LNCAP (cell line): ENCODE data around the gene ZNF541.

Experiments
- TF ChIP-seq, protein P1 (sequence below): fragments of 450-650 bp; IDR thresholded peaks from 2 replicates; pipeline ENCODE4 v1.5.1; 2017; ENCODE audit warnings: mild to moderate bottlenecking

The ZNF541 gene

DNA sequence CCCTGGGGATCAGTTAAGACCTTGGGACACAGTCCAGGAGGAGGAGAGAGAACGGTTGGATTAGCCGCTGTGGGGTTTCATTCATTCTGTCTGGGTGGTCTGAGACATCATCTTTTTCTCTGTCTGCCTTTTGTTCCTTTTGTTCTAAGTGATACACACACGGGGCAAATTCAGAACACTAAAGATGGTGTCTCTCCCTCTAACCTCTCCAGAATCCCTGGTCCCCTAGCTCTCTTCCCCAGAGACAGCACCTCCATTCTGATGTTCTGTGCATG lies 41.0 kb upstream of the ZNF541 start:
- TF ChIP-seq, protein P1, sequence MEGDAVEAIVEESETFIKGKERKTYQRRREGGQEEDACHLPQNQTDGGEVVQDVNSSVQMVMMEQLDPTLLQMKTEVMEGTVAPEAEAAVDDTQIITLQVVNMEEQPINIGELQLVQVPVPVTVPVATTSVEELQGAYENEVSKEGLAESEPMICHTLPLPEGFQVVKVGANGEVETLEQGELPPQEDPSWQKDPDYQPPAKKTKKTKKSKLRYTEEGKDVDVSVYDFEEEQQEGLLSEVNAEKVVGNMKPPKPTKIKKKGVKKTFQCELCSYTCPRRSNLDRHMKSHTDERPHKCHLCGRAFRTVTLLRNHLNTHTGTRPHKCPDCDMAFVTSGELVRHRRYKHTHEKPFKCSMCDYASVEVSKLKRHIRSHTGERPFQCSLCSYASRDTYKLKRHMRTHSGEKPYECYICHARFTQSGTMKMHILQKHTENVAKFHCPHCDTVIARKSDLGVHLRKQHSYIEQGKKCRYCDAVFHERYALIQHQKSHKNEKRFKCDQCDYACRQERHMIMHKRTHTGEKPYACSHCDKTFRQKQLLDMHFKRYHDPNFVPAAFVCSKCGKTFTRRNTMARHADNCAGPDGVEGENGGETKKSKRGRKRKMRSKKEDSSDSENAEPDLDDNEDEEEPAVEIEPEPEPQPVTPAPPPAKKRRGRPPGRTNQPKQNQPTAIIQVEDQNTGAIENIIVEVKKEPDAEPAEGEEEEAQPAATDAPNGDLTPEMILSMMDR = no peak

DNA sequence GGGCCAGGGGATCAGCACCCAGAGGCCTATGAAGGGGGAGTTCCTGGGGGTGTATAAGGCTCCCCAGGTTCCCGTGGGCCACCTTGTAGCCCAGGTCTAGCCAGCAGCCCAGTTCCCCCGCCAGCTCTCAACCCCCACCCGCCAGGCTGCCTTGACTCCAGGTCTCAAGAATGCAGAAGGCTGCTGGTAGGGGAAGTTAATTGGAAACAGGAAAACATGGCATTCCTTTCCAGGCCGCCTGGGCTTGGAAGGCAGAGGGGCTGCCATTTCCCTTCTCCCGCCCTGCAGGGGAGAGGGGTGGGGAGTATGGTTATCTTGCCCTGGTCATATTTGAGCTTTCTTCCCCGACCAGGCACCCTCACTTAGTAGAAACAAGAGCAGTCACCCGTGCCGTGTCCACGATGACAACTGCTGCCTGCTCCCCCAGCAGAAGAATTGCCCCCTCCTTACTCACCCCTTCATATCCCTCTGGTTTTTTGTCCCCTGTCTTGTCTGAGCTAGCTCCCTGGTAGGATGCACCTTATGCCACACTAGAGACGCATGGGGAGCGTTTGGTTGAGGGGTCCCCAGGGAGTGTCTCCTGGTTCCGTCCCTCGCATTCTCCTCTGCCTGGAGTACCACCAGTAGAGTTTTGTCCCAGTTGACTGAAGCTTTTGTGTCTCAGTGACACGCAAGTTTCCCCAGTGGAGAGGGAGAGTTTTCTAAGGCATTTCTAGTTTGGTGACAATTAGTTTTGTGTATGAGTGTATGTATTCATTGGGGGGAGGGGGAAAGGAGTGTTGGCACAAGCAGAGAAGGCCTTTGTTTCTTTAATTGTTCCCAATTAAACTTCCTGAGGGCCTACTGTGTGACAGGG lies 40.4 kb upstream of the ZNF541 start:
- TF ChIP-seq, protein P1 = no peak

DNA sequence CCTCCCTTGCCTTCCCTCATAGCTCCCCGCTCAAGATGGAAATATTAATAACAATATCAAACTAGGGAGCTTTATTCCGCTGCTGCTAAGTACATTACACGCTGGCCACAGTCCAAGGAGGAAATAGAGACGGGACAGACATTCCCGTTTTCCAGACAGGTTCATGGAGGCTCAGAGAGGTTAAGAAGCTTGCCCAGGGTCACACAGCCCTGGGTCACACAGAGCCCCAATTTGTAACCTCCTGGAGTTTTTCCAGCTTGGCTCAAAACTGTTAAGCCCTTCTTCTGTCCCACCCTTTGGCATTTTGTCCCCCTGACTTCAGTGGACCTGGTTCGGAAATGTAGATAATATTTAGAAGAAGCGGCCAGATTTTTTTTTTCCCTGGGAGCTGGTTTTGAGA lies 38.0 kb upstream of the ZNF541 start:
- TF ChIP-seq, protein P1 = no peak

DNA sequence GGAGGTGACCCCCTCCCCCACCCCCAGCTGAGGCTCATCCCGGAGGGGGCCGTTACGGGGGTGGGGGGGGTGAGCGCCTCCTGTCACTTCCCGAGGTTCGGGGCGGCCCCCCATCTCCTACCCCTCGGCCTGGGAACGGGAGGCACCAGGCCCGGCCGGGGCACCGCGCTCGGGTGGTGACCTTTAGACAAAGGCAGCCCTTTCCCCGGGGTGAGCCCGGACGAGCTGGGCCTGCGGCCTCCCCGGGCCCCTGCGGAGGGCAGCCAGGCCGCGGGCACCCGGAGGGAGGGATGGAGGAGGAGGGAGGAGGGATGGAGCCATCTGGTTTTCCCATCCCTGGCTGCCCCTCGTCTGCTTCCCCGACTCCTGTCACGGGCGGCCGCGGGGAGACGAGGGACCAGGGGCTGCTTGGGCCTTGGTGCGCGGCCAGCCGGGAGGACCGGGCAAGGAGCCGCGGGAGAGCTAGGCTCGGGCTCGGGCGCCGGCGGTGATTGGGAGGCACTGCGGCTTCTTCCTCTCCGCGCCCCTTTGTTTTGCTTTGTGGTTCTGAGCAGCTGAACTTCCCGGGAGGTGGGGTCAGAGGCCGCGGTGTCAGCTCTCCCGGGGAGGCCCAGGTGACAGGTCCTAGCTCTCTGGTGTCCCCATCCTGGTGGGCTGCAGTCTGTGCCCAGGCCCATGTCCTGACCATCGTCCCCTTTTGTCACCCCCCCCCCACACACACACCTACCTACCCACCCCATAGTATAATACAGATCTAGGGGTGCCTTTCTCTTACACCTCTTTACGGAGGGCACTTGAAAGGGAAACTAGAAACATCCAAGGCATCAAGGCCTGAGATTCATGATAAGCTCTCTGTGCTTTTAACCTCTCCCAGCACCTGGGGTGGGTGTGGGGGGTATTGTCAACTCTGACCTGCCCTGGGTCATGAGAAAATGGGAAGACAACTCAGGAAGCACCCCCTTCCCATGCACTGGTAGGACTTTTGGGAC lies 37.3 kb upstream of the ZNF541 start:
- TF ChIP-seq, protein P1 = no peak

DNA sequence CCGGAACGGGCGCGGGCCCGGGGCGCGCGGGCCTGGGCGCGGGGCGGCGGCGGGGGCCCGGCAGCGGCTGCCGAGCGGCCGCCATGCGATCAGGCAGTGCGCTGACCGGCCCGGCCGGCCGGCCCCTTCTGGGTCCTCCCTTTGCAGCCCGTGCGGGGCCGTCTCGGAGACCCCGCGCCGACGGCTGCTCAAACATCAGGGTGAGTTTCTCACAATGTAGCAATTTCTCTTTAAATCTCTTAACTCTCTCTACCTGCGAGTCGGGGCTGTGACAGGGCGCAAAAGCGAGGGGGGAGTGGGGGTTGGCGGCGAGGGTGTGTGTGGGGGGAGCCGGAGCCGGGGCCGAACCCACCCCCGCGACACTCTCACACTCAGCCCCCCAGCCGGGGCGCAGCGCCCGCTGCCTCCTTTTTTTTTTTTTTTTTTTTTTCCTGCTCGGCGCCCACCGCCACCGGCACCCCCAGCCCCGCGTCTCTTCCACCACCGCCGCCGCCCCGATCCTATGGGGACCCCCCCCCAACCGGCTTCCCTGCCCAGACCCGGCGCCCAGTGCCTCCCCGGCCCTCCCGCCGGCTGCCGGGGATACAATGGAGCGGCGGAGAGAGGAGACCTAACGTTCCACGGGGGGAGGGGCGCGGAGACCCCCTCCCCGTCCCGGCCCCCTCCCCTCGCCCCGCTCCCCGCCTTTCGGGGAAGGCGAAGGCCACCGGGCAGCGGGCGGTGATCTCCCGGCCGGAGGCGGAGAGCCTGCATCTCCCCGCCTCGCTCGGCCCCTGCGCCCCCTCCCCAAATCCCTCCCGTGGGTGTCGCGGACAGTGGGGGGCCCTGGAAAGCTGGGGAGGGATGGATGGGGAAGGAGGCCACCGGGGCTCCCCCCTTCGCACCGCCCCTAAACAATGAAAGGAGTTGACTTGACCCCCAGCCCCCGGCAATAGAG lies 36.3 kb upstream of the ZNF541 start, which contains the start of gene BICRA:
TSS of gene BICRA (plus strand) at position 166 of the 937 bp plus-strand sequence. CDS start 64,441 bp downstream, outside the sequence.
- TF ChIP-seq, protein P1 = no peak

DNA sequence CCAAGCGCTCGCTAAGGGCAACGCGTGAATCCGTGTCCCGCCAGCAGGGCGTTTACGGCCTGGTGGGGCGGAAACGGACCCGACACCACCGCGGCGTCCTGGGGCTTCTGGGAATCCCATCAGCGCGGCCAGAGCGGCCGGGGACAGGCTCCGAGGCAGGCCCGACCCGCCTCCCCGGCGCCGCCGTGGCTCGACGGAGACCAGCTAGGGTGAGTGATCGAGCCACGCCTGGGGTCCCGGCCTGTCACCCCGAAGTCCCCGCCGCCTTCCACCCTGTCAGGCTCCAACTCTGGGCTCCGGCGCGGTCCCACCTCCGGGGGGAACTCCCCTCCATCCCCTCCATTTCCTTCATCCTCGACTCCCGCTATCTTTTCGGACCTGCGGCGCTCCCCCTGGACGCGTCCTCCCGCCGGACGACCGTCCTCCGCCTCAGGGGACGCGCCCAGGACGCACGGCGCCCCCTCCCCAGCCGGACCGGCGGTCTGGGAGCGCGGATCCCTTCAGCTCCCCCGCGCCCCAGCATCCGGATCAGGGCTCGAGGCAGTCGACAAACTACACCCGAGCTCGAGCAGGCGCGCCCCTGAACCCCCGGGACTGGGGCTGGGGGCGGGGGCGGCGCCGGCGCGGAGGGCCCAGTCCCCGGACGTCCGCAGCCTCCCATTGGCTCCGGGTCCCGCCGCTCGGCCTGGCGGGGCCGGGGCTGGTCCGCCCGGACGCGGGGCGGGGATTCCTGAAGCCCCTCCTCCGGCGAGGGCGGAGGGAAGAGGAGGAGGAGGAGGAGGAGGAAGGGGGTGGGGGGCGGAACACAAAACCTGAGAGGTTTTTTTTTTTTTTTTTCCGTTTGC lies 35.3 kb upstream of the ZNF541 start:
- TF ChIP-seq, protein P1 = no peak
